SK-N-SH (cell line): ENCODE data around the gene SH3GL2. TPM values are rescaled to one million over a fixed set of nuclear protein-coding genes. Genes with fewer than 3 reads are reported as not detected.

ENCODE experiments used
- CTCF ChIA-PET: fragments of 300-600, 350-600 bp; formaldehyde crosslinking; extraction: SDS; loops from one replicate; lab custom pipeline; 2021; lab: Yijun Ruan, JAX
- POLR2A ChIA-PET: fragments of 350-600 bp; sonication (Branson Sonifier 250); formaldehyde crosslinking; extraction: SDS; loops from one replicate; lab custom pipeline; 2020; ENCODE audit warnings: antibody characterized with exemption, inconsistent platforms; lab: Yijun Ruan, JAX
- DNase-seq: peaks from one replicate; pipeline ENCODE4 v3.0.0; 2012
- H2AFZ ChIP-seq: fragments of 200-600 bp; sonication (generic); 2 replicates; pipeline ENCODE4 v1.8.1; 2016; ENCODE audit warnings: antibody characterized with exemption, mild to moderate bottlenecking, low read depth
- H3F3A ChIP-seq: fragments of 200-600 bp; sonication (generic); replicated peaks from 2 replicates; pipeline ENCODE3; 2016; ENCODE audit warnings: antibody characterized with exemption, mild to moderate bottlenecking; ENCODE audit not compliant: insufficient read depth
- H3K27ac ChIP-seq, 2 experiments: fragments of 200-500 bp in 1 of 2; fragments of 200-600 bp in 1 of 2; sonication (Bioruptor generic) in 1 of 2; sonication (generic), shearing (Covaris generic) in 1 of 2; 2 replicates each; pipeline versions ENCODE4 v1.5.1 to v1.6.1; 2014 to 2016; ENCODE audit warnings: low read depth in 2 of 2, inconsistent platforms in 1 of 2, low read length in 1 of 2, mild to moderate bottlenecking in 1 of 2, mixed read lengths in 1 of 2
- H3K27me3 ChIP-seq: fragments of 200-600 bp; sonication (generic), shearing (Covaris generic); 2 replicates; pipeline ENCODE4 v1.6.1; 2016; ENCODE audit warnings: mixed run types; ENCODE audit not compliant: insufficient read depth
- H3K36me3 ChIP-seq, 2 experiments: fragments of 200-500 bp in 1 of 2; fragments of 200-600 bp in 1 of 2; sonication (Bioruptor generic) in 1 of 2; sonication (generic) in 1 of 2; replicated peaks in 1 of 2; 2 replicates each; pipeline versions ENCODE3 to v1.5.1; 2014 to 2016; ENCODE audit warnings: low read length in 1 of 2, mild to moderate bottlenecking in 1 of 2; ENCODE audit not compliant: insufficient read depth in 2 of 2, control insufficient read depth in 1 of 2
- H3K4me1 ChIP-seq, 2 experiments: fragments of 200-500 bp in 1 of 2; fragments of 200-600 bp in 1 of 2; sonication (Bioruptor generic) in 1 of 2; sonication (generic), shearing (Covaris generic) in 1 of 2; 2 replicates each; pipeline versions ENCODE4 v1.5.1 to v1.6.1; 2014 to 2016; ENCODE audit warnings: low read depth in 1 of 2, low read length in 1 of 2, mixed run types in 1 of 2; ENCODE audit not compliant: insufficient read depth in 2 of 2, control insufficient read depth in 1 of 2
- H3K4me2 ChIP-seq: fragments of 200-600 bp; sonication (generic), shearing (Covaris generic); 2 replicates; pipeline ENCODE4 v1.6.1; 2017; ENCODE audit warnings: mixed run types
- H3K4me3 ChIP-seq, 2 experiments: fragments of 200-500 bp in 1 of 2; fragments of 200-600 bp in 1 of 2; sonication (Bioruptor generic) in 1 of 2; sonication (generic), shearing (Covaris generic) in 1 of 2; 2 replicates each; pipeline versions ENCODE4 v1.5.1 to v1.8.1; 2014 to 2016; ENCODE audit warnings: low read depth in 2 of 2, inconsistent platforms in 1 of 2, low read length in 1 of 2, mild to moderate bottlenecking in 1 of 2, mixed read lengths in 1 of 2, moderate library complexity in 1 of 2
- H3K79me2 ChIP-seq: fragments of 200-600 bp; sonication (generic); 2 replicates; pipeline ENCODE4 v1.8.1; 2017; ENCODE audit warnings: mild to moderate bottlenecking; ENCODE audit not compliant: insufficient read depth
- H3K9ac ChIP-seq: fragments of 200-600 bp; sonication (generic); 2 replicates; pipeline ENCODE4 v1.6.1; 2017; ENCODE audit warnings: mixed run types
- H3K9me2 ChIP-seq: fragments of 200-600 bp; sonication (generic); 2 replicates; pipeline ENCODE4 v1.6.1; 2017; ENCODE audit warnings: mixed run types
- H3K9me3 ChIP-seq: fragments of 200-600 bp; sonication (generic); 2 replicates; pipeline ENCODE4 v1.6.1; 2017; ENCODE audit warnings: mixed run types, mild to moderate bottlenecking, moderate library complexity
- H4K20me1 ChIP-seq: fragments of 200-600 bp; sonication (generic); 2 replicates; pipeline ENCODE4 v1.6.1; 2017; ENCODE audit warnings: mild to moderate bottlenecking, mixed run types; ENCODE audit not compliant: insufficient read depth
- CTCF ChIP-seq: fragments of 200-600 bp; sonication (generic); IDR thresholded peaks from 2 replicates; pipeline ENCODE4 v1.6.1; 2017; ENCODE audit warnings: antibody characterized with exemption, mild to moderate bottlenecking, moderate library complexity
- EP300 ChIP-seq, 2 experiments: IDR thresholded peaks; 2 replicates each; pipeline versions ENCODE4 v1.4.0 to v1.6.1; 2012; ENCODE audit warnings: borderline replicate concordance in 1 of 2, low read depth in 1 of 2, low read length in 1 of 2
- EZH2phosphoT487 ChIP-seq: fragments of 200-600 bp; sonication (generic); IDR thresholded peaks from 2 replicates; pipeline ENCODE4 v1.6.1; 2017; ENCODE audit warnings: low read depth, mixed run types, mild to moderate bottlenecking, antibody characterized with exemption, moderate library complexity, borderline replicate concordance
- FOXM1 ChIP-seq: IDR thresholded peaks from 2 replicates; pipeline ENCODE4 v1.4.0; 2012; ENCODE audit warnings: low read depth, mild to moderate bottlenecking
- GABPA ChIP-seq: IDR thresholded peaks from 2 replicates; pipeline ENCODE4 v1.4.0; 2012; ENCODE audit warnings: low read depth, mild to moderate bottlenecking
- GATA2 ChIP-seq: sonication (generic); formaldehyde crosslinking; IDR thresholded peaks from 2 replicates; pipeline ENCODE4 v1.5.0; 2020; ENCODE audit warnings: mild to moderate bottlenecking, missing genetic modification reagents
- MAX ChIP-seq: IDR thresholded peaks from 2 replicates; pipeline ENCODE4 v1.4.0; 2012; ENCODE audit warnings: low read depth
- MXI1 ChIP-seq: IDR thresholded peaks from 2 replicates; pipeline ENCODE4 v1.6.1; 2012; ENCODE audit warnings: mild to moderate bottlenecking, low read depth, low read length, improper control_type of control experiment
- NRF1 ChIP-seq: IDR thresholded peaks from 2 replicates; pipeline ENCODE4 v1.6.1; 2012; ENCODE audit warnings: low read depth, mild to moderate bottlenecking, low read length
- POLR2AphosphoS5 ChIP-seq: IDR thresholded peaks from 2 replicates; pipeline ENCODE4 v1.6.1; 2012; ENCODE audit warnings: low read depth, low read length
- RAD21 ChIP-seq: IDR thresholded peaks from 2 replicates; pipeline ENCODE4 v1.6.1; 2012; ENCODE audit warnings: mild to moderate bottlenecking, low read length
- RCOR1 ChIP-seq: fragments of 150-350 bp; IDR thresholded peaks from 2 replicates; pipeline ENCODE4 v1.6.1; 2017; ENCODE audit warnings: antibody characterized with exemption, low read length
- REST ChIP-seq: IDR thresholded peaks from 2 replicates; pipeline ENCODE4 v1.6.1; 2012; ENCODE audit warnings: mild to moderate bottlenecking, low read depth, low read length, moderate library complexity
- RXRA ChIP-seq: IDR thresholded peaks from 2 replicates; pipeline ENCODE4 v1.4.0; 2012; ENCODE audit warnings: low read depth, mild to moderate bottlenecking, borderline replicate concordance
- SIN3A ChIP-seq: IDR thresholded peaks from 2 replicates; pipeline ENCODE4 v1.6.1; 2012; ENCODE audit warnings: low read depth, mild to moderate bottlenecking, low read length, moderate library complexity, borderline replicate concordance
- TAF1 ChIP-seq: IDR thresholded peaks from 2 replicates; pipeline ENCODE4 v1.6.1; 2012; ENCODE audit warnings: low read depth, mild to moderate bottlenecking, low read length, moderate library complexity, borderline replicate concordance
- TCF12 ChIP-seq: IDR thresholded peaks from 2 replicates; pipeline ENCODE4 v1.4.0; 2012
- USF1 ChIP-seq: IDR thresholded peaks from 2 replicates; pipeline ENCODE4 v1.4.0; 2012; ENCODE audit warnings: low read depth, borderline replicate concordance
- YY1 ChIP-seq: IDR thresholded peaks from 2 replicates; pipeline ENCODE4 v1.4.0; 2012; ENCODE audit warnings: low read depth, mild to moderate bottlenecking
- WGBS: methylation state at CpG from one replicate; pipeline ENCODE4 v1.1.6; 2017; ENCODE audit warnings: low lambda C conversion rate; 5-methylcytosine and 5-hydroxymethylcytosine counted together
- polyA plus RNA-seq, 3 experiments: library from polyadenylated mRNA; depleted of rRNA; stranded (reverse); fragments of >200 nt; gene quantifications; 2 replicates each; pipeline ENCODE4 v1.2.3, GENCODE V29; 2012

The SH3GL2 gene
- polyA plus RNA-seq, 1 of the 3 experiments (the other 2 are of a cell fraction) = 0.05 TPM

GRCh38 chr9:17843236-17843635 lies 264.4 kb downstream of the SH3GL2 start:
- Histone ChIP-seq H2AFZ (no peak overlapping the region), H3K9me2 (no peaks in the 10 kb centered on the region), H3K4me2 (no peak overlapping the region), H3K27ac (no peak overlapping the region), H3K36me3 (no peaks in the 10 kb centered on the region), H3K79me2 (no peaks in the 10 kb centered on the region), H4K20me1 (no peaks in the 10 kb centered on the region), H3K9me3 (no peaks in the 10 kb centered on the region), H3K27me3 (no peaks in the 10 kb centered on the region), H3K4me3 (no peak overlapping the region), H3K4me1 (no peaks in the 10 kb centered on the region), H3K9ac (no peak overlapping the region), H3F3A (no peaks in the 10 kb centered on the region)
- 42% methylated on average over 1 of the region's 1 CpG for WGBS
- ChIA-PET CTCF (interaction anchor here (1.5 to 1.7 kb wide), 2 partner anchors 15 to 32 kb away, joined by 4 to 5 read pairs; no protein-coding TSS in a partner anchor), POLR2A (no interaction called here)
- TF ChIP-seq RXRA = no peak
- no peak for TF ChIP-seq GABPA
- no peak for TF ChIP-seq SIN3A
- no peak for TF ChIP-seq GATA2 (CRISPR knock-in tag)
- TF ChIP-seq RCOR1 = no peak
- TF ChIP-seq FOXM1 = no peak
- TF ChIP-seq NRF1 = no peak
- TF ChIP-seq TAF1 = no peak
- no peak for TF ChIP-seq MAX
- TF ChIP-seq EZH2phosphoT487 = no peak
- no peak for TF ChIP-seq YY1
- no peak for TF ChIP-seq USF1
- TF ChIP-seq RAD21 = no peak
- TF ChIP-seq EP300 (IDR thresholded peaks at IDR 0.05; ENCODE audit: borderline replicate concordance in 1 of 2, low read depth in 1 of 2, low read length in 1 of 2) = no peak
- no peak for TF ChIP-seq POLR2AphosphoS5
- no peak for TF ChIP-seq REST
- no peak for TF ChIP-seq TCF12
- TF ChIP-seq MXI1 = no peak
- TF ChIP-seq CTCF = no peak
- no peak for DNase-seq
